NCI-H1436 (cell line): Measurements from ENCODE around the gene TCF12.
"Not testable (repeated sequence)": the region's sequence is repeated elsewhere in the genome, so short reads cannot be mapped to it uniquely, and the experiment has no call there.

ENCODE experiments used
- DNase-seq: peaks from one replicate; lab custom pipeline; 2025; lab: John Stamatoyannopoulos, UW

Gene TCF12

GRCh38 chr15:56948000-56948763 lies 29.7 kb downstream of the TCF12 start:
- DNase-seq = no peak

DNA sequence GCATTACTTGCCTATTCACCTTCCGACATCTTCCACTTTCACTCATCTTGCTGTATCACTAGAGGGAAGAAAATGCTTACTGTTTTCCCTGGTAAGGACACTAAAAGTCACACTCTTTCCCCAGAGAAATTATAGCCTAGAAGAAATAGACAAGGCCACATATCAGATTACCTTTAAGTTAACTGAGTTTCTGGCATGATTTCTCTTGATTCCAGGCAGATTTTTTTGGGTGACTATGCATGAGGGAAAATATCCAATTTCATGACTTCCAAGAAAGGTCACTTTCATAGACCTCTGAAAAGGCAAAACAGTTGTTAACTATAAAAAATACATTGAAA lies 30.3 kb downstream of the TCF12 start:
- no peak for DNase-seq

GRCh38 chr15:56950979-56951378 lies 32.5 kb downstream of the TCF12 start:
- DNase-seq = no peak

DNA sequence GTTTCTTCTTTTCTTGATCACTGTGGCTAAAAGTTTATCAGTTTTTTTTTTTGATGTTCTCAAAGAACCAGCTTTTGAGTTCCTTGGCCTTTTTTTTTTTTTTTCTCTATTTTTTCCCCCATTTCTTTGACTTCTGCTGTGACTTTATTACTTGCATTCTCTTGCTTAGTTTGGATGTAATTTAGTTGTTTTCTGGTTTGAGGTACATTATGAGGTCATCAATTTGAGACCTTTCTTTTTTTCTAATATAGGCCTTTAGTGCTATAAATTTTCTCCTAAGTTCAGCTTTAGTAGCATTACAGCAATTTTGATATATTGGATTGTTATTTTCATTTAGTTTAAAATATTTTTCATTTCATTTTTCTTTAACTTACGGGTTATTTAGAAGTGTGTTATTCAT lies 35.3 kb downstream of the TCF12 start:
- DNase-seq = no peak

DNA sequence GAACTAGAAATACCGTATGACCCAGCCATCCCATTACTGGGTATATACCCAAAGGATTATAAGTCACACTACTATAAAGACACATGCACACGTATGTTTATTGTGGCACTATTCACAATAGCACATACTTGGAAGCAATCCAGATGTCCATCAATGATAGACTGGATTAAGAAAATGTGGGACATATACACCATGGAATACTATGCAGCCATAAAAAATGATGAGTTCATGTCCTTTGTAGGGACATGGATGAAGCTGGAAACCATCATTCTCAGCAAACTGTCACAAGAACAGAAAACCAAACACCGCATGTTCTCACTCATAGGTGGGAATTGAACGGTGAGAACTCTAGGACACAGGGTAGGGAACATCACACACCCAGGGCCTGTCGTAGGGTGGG lies 36.6 kb downstream of the TCF12 start:
- DNase-seq = not testable (repeated sequence)

GRCh38 chr15:56956538-56956937 lies 38.1 kb downstream of the TCF12 start:
- DNase-seq = no peak

- DNase-seq = no peak
Measured at GRCh38 chr15:56957812-56958406, 39.5 kb downstream of the TCF12 start.

- DNase-seq = no peak
Measured at GRCh38 chr15:56959318-56959648, 40.8 kb downstream of the TCF12 start.

- no peak for DNase-seq
Measured at GRCh38 chr15:56960116-56960515, 41.7 kb downstream of the TCF12 start.

DNA sequence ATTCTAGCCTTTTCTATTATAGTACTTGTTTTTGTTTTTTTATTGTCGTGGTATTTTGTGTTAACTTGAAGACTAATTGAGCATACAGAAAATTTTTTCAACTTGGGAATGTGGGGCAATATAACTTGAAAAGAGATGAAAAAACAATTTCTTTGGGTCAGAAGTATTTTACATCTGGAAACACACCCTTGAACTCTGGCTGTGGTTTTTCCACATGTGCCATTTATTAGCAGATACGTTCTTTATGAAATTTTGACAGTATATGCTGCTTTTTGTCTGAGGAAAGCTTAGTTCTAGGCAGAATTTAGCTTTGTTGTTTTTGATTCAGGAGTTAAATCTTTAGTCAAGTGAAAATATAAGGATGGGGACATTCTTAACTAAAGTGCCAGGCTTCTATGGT lies 44.7 kb downstream of the TCF12 start:
- DNase-seq = no peak

DNA sequence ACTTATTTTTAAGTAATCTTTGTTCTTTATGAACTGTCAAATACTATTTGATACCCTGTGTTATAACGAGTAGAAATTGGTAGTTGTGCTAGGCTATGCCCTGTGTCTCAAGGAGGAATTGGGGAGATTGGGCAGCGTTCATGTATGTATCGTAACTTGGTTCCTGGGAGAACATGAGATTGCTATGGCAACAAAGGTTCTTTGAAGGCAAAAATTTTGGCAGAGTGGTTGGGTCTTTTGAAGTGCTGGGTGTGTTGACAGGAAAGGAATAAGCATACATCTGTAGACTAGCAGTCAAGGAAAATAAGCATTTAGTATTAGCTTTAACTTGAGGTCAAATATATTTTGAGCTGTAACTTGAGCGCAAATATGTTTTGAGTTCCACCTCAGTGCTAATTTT lies 45.3 kb downstream of the TCF12 start:
- no peak for DNase-seq

- no peak for DNase-seq
Measured at GRCh38 chr15:56964182-56964581, 45.7 kb downstream of the TCF12 start.

GRCh38 chr15:56965231-56966013 lies 47.0 kb downstream of the TCF12 start:
- DNase-seq = no peak

GRCh38 chr15:56967336-56967735 lies 48.9 kb downstream of the TCF12 start:
- no peak for DNase-seq

DNA sequence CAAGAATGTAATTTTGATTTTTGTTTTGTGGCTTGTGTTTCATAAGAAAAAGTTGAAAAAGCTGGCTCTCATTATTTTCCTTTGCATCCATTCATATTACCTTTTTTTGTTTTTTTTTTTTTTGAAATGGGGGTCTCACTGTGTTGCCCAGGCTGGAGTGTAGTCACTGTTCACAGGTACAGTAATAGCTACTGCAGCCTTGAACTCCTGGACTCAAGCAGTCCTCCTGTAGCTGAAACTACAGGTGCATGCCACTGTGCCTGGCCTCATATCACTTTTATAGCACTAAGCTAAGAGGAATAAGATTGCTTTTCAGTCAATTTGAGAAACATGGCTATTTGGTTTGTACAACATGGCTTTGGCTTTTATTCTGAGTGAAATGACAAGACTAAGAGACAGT lies 49.8 kb downstream of the TCF12 start:
- DNase-seq = no peak

DNA sequence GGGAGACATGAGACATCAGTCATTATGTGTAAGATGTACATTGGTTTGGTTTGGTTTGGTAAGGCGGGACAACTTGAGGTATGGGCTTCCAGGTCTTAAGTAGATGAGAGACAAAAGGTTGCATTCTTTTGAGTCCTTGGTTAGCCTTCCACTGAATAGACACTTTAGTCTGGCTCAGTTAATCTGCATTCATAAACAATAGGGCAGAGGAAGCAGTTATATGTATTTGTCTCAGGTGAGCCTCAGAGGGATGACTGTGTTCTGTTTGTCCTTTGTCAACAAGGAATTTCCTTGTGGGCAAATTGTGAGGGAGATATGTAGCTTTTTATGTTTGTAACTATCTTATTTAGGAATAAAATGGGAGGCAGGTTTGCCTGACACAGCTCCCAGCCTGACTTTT lies 50.4 kb downstream of the TCF12 start:
- no peak for DNase-seq

- DNase-seq = no peak
Measured at GRCh38 chr15:56969265-56969895, 50.9 kb downstream of the TCF12 start.

- no peak for DNase-seq
Measured at GRCh38 chr15:56971571-56971970, 53.1 kb downstream of the TCF12 start.

GRCh38 chr15:56972016-56972415 lies 53.6 kb downstream of the TCF12 start:
- DNase-seq = no peak

- DNase-seq = no peak
Measured at GRCh38 chr15:56972426-56972825, 54.0 kb downstream of the TCF12 start.

DNA sequence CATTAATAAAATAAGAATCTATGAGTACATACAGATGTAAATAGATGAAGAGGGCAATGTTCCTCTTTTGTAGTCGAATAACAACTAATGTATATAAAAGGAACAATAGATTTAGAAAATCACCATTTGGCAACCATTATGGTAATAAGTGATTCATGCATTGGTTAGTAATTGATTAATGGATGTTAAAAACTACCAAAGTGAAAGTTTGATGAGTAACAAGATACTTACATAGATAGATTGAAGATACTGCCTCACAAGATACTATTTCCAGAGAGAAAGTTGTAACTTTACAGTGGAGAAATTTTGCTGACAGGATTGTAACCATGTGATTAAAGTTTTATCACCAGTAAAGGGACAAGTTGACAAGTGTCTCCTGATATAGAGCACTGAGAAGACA lies 55.0 kb downstream of the TCF12 start:
- no peak for DNase-seq

DNA sequence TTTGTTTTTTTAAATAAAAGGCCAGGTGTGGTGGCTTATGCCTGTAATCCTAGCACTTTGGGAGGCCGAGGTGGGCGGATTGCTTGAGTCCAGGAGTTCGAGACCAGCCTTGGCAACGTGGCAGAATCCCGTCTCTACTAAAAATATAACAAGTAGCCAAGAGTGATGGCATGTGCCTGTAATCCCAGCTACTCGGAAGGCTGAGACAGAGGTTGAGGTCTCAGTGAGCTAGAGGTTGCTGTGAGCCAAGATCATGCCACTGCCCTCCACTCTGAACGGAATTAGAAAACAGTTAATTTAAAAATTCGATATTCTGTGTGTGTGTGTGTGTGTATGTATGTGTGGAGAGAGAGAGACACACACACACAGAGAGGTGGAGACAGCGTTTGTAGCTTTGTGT lies 58.8 kb downstream of the TCF12 start:
- DNase-seq = no peak
